KG1 (cell line): ENCODE data around the gene CT45A7.
"Not testable (repeated sequence)": the region's sequence is repeated elsewhere in the genome, so short reads cannot be mapped to it uniquely, and the experiment has no call there.

Source experiments
- DNase-seq: peaks from one replicate; lab custom pipeline; 2025; lab: John Stamatoyannopoulos, UW

The CT45A7 gene, protein sequence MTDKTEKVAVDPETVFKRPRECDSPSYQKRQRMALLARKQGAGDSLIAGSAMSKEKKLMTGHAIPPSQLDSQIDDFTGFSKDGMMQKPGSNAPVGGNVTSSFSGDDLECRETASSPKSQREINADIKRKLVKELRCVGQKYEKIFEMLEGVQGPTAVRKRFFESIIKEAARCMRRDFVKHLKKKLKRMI

DNA sequence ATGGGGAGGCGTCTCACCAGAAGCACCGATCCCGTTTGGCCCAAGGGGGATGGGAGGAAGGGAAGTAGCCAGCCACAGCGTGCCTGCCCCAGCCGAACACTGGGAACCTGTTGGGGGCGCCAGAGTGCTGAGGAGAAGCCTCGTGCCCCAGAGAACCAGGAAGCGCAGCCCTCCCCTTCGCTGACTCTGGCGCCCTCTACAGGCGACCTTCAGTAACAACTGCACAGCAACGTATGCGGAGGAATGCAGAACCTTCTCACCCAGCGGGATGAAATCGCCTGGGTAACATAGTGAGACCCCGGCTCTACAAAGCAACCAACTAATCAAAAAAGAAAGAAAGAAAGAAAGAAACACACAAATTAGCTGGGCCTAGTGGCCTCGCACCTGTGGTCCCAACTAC is at the start of gene CT45A7:
Gene CT45A7, minus strand, starts transcription at position 101 of the 400 bp plus-strand sequence. CDS start 3,747 bp downstream, outside the sequence.
- DNase-seq: not testable (repeated sequence)

DNA sequence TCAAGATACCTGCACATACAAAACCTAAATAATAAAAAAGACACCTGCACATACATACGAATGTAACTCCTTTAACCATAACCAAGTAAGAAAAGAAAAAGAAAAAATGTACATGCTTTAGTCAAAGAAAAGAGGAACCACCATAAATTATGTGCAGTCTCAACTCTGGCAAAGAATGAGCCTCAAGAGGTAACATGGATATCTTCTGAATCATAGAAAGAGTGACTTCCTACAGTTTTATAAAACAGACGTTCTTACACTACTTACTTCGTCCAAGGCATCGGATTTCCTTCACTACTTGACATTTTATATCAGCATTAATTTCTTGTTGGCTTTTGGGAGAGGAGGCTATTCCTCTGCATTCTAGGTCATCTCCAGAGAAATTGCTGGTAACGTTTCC is 45.7 kb upstream of the CT45A7 start:
- not testable (repeated sequence) for DNase-seq

DNA sequence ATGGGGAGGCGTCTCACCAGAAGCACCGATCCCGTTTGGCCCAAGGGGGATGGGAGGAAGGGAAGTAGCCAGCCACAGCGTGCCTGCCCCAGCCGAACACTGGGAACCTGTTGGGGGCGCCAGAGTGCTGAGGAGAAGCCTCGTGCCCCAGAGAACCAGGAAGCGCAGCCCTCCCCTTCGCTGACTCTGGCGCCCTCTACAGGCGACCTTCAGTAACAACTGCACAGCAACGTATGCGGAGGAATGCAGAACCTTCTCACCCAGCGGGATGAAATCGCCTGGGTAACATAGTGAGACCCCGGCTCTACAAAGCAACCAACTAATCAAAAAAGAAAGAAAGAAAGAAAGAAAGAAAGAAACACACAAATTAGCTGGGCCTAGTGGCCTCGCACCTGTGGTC is 34.6 kb upstream of the CT45A7 start, which contains the start of gene CT45A9:
Gene CT45A9, minus strand, starts transcription at position 101 of the 400 bp plus-strand sequence. CDS start 3,751 bp downstream, outside the sequence.
- DNase-seq: not testable (repeated sequence)

DNA sequence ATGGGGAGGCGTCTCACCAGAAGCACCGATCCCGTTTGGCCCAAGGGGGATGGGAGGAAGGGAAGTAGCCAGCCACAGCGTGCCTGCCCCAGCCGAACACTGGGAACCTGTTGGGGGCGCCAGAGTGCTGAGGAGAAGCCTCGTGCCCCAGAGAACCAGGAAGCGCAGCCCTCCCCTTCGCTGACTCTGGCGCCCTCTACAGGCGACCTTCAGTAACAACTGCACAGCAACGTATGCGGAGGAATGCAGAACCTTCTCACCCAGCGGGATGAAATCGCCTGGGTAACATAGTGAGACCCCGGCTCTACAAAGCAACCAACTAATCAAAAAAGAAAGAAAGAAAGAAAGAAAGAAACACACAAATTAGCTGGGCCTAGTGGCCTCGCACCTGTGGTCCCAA is 17.4 kb upstream of the CT45A7 start, which contains the start of gene CT45A8:
Gene CT45A8, minus strand, starts transcription at position 101 of the 400 bp plus-strand sequence. CDS start 3,755 bp downstream, outside the sequence.
- DNase-seq: not testable (repeated sequence)

DNA sequence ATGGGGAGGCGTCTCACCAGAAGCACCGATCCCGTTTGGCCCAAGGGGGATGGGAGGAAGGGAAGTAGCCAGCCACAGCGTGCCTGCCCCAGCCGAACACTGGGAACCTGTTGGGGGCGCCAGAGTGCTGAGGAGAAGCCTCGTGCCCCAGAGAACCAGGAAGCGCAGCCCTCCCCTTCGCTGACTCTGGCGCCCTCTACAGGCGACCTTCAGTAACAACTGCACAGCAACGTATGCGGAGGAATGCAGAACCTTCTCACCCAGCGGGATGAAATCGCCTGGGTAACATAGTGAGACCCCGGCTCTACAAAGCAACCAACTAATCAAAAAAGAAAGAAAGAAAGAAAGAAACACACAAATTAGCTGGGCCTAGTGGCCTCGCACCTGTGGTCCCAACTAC is 17.2 kb downstream of the CT45A7 start, which contains the start of gene CT45A2:
Gene CT45A2, minus strand, starts transcription at position 101 of the 400 bp plus-strand sequence. CDS start 3,747 bp downstream, outside the sequence.
- DNase-seq: not testable (repeated sequence)

DNA sequence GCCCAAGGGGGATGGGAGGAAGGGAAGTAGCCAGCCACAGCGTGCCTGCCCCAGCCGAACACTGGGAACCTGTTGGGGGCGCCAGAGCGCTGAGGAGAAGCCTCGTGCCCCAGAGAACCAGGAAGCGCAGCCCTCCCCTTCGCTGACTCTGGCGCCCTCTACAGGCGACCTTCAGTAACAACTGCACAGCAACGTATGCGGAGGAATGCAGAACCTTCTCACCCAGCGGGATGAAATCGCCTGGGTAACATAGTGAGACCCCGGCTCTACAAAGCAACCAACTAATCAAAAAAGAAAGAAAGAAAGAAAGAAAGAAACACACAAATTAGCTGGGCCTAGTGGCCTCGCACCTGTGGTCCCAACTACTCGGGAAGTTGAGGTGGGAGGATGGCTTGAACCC is 34.4 kb downstream of the CT45A7 start, which contains the start of gene CT45A6:
Gene CT45A6, minus strand, starts transcription at position 101 of the 400 bp plus-strand sequence. CDS start 3,794 bp downstream, outside the sequence.
- DNase-seq: not testable (repeated sequence)

DNA sequence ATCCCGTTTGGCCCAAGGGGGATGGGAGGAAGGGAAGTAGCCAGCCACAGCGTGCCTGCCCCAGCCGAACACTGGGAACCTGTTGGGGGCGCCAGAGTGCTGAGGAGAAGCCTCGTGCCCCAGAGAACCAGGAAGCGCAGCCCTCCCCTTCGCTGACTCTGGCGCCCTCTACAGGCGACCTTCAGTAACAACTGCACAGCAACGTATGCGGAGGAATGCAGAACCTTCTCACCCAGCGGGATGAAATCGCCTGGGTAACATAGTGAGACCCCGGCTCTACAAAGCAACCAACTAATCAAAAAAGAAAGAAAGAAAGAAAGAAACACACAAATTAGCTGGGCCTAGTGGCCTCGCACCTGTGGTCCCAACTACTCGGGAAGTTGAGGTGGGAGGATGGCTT is 51.7 kb downstream of the CT45A7 start, which contains the start of gene CT45A5:
Gene CT45A5, minus strand, starts transcription at position 101 of the 400 bp plus-strand sequence. CDS start 3,774 bp downstream, outside the sequence.
- not testable (repeated sequence) for DNase-seq
